Nephron (organoid): ENCODE results near the gene CERS6.
A peak's percentile ranks its signal among the peaks of the same experiment; 100 is the strongest.

Experiments used
- H3K27ac Mint-ChIP-seq, 3 experiments: 2 replicates each; pipeline ENCODE4 v1.8.0; 2020; ENCODE audit warnings: mixed read lengths in 3 of 3, mild to moderate bottlenecking in 2 of 3, moderate library complexity in 1 of 3
- H3K27me3 Mint-ChIP-seq: 2 replicates; pipeline ENCODE4 v1.8.0; 2021; ENCODE audit warnings: low read depth, mild to moderate bottlenecking, moderate library complexity, mixed read lengths
- H3K36me3 Mint-ChIP-seq: 2 replicates; pipeline ENCODE4 v1.8.0; 2020; ENCODE audit warnings: low read depth, mixed read lengths
- H3K4me1 Mint-ChIP-seq: 2 replicates; pipeline ENCODE4 v1.8.0; 2020; ENCODE audit warnings: mixed read lengths
- H3K4me3 Mint-ChIP-seq, 3 experiments: 2 replicates each; pipeline ENCODE4 v1.8.0; 2020; ENCODE audit warnings: mild to moderate bottlenecking in 3 of 3, mixed read lengths in 3 of 3, moderate library complexity in 2 of 3
- H3K9me3 Mint-ChIP-seq: 2 replicates; pipeline ENCODE4 v1.8.0; 2020; ENCODE audit warnings: mixed read lengths
- TF ChIP-seq, protein P1 (sequence below), 3 experiments: fragments of 200-600 bp; sonication (generic); IDR thresholded peaks; one replicate each; pipeline ENCODE4 v1.5.0; 2021; ENCODE audit warnings: antibody characterized with exemption in 3 of 3; ENCODE audit not compliant: unreplicated experiment in 3 of 3

Gene CERS6

DNA sequence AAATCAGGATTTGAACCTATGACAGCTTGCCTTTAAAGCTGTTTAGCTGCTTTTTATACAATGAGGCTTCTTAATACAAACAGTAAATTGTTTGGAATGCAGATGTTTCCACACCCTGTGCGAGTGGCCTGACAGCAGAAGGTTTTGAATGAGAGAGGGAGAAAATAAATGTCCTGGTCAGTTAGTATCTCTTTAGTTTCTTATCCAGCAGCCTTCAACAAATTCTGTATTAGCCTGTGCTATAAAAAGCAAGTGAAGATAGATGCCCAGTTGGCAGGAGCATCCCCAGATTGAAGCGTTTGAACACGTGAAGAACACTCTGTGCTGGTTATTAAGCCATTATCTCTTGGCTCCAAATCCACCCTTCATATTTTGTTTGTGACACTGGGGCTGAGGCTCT, 70.6 kb downstream of the CERS6 start:
- Mint-ChIP-seq H3K36me3 (no peaks in the 10 kb centered on the region), H3K4me3 (no peak overlapping the region), H3K27ac (no peak overlapping the region), H3K4me1 (peaks cover 77% of the 10 kb centered on the region), H3K27me3 (no peaks in the 10 kb centered on the region), H3K9me3 (no peaks in the 10 kb centered on the region)
- TF ChIP-seq, protein P1, sequence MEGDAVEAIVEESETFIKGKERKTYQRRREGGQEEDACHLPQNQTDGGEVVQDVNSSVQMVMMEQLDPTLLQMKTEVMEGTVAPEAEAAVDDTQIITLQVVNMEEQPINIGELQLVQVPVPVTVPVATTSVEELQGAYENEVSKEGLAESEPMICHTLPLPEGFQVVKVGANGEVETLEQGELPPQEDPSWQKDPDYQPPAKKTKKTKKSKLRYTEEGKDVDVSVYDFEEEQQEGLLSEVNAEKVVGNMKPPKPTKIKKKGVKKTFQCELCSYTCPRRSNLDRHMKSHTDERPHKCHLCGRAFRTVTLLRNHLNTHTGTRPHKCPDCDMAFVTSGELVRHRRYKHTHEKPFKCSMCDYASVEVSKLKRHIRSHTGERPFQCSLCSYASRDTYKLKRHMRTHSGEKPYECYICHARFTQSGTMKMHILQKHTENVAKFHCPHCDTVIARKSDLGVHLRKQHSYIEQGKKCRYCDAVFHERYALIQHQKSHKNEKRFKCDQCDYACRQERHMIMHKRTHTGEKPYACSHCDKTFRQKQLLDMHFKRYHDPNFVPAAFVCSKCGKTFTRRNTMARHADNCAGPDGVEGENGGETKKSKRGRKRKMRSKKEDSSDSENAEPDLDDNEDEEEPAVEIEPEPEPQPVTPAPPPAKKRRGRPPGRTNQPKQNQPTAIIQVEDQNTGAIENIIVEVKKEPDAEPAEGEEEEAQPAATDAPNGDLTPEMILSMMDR (IDR thresholded peaks at IDR 0.05; ENCODE audit: unreplicated experiment in 3 of 3) = no peak

DNA sequence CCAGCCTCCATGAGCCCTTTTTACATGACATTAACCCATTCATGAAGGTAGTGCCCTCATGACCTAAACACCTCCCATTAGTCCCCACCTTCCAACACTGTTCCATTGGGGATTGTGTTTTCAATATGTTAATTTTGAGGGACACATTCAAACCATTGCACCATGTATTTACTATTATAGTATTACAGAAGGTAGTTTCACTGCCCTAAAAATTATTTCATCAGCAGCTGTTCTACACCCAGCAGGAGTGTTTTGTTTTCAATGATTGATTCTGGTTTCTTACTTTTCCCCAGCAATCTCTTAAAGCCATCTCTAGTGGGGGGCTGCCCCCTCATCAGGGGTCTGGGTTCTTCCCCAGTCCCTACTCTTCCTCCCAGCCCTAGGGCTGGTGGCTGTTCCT, 71.9 kb downstream of the CERS6 start:
- TF ChIP-seq, protein P1 (IDR thresholded peaks at IDR 0.05; ENCODE audit: unreplicated experiment in 3 of 3) = no peak
- H3K4me3 Mint-ChIP-seq = no peak overlapping the region
- no peak overlapping the region for H3K27ac Mint-ChIP-seq
- peaks cover 1% of the 10 kb centered on the region for H3K36me3 Mint-ChIP-seq
- peaks cover 69% of the 10 kb centered on the region for H3K4me1 Mint-ChIP-seq
- peaks cover under 1% of the 10 kb centered on the region for H3K9me3 Mint-ChIP-seq
- no peaks in the 10 kb centered on the region for H3K27me3 Mint-ChIP-seq

DNA sequence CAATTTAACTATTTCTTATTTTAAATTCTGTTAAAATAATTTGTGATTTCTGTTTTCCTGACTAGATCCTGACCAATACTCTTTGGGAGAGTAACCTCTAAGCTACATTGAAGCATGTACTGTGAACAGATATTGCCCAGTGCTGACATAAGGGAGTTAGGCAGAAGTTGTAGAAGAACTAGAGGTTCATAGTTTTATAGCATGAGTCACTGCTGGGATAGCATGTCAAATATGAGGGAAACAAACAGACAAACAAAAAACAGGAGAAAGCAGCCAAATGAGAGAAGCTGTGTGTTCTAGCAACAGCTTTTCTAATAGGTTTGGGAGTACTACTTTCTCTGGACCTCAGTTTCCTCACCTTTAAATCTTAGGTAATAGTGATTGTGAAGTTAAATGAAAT, 72.4 kb downstream of the CERS6 start:
- TF ChIP-seq, protein P1 (IDR thresholded peaks at IDR 0.05; ENCODE audit: unreplicated experiment in 3 of 3) = no peak
- Mint-ChIP-seq H3K27ac (no peak overlapping the region), H3K36me3 (peaks cover 6% of the 10 kb centered on the region), H3K9me3 (peaks cover 3% of the 10 kb centered on the region), H3K27me3 (no peaks in the 10 kb centered on the region), H3K4me1 (peaks cover 65% of the 10 kb centered on the region), H3K4me3 (no peak overlapping the region)

DNA sequence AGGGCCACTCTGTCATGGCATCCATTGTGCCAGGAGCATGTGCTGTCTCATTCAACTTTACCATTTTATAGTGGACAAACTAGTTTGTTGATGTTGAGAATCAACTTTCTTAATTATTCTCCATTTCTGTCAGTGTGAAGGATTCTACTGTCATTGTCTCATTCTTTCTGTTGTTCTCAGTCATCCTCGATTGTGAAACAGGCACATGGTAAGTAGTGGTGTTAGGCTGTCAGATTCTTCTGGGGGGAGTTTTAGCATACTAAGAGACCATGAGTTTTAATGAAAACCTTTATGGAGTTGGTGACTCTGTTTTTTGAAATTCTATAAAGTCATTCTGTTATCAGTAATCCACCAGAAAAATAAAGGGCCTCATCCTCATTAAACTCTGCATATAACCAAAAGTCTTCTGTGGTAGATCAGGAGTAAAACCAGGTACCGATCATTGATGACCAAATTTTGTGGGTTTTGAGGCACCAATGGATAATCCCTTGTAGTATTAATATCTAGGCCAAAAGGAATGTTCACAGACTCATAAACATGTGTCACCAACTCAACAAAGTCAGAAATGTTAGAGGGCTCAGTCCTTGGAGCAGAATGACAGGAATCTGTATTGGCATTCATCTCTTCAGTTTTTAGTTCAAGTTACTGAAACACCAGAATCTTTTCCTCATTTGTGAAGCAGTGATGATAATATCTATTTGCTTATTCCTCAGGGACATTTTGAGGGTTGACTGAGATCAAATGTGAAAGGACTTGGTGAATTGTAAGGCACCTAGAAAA, 73.2 kb downstream of the CERS6 start:
- Mint-ChIP-seq H3K27ac (peak overlapping the region in 2 of 3 experiments; percentile 36 to 79), H3K27me3 (no peaks in the 10 kb centered on the region), H3K4me1 (peaks cover 57% of the 10 kb centered on the region), H3K9me3 (peaks cover 3% of the 10 kb centered on the region), H3K4me3 (no peak overlapping the region), H3K36me3 (peaks cover 14% of the 10 kb centered on the region)
- TF ChIP-seq, protein P1 (IDR thresholded peaks at IDR 0.05; ENCODE audit: unreplicated experiment in 3 of 3) = no peak

DNA sequence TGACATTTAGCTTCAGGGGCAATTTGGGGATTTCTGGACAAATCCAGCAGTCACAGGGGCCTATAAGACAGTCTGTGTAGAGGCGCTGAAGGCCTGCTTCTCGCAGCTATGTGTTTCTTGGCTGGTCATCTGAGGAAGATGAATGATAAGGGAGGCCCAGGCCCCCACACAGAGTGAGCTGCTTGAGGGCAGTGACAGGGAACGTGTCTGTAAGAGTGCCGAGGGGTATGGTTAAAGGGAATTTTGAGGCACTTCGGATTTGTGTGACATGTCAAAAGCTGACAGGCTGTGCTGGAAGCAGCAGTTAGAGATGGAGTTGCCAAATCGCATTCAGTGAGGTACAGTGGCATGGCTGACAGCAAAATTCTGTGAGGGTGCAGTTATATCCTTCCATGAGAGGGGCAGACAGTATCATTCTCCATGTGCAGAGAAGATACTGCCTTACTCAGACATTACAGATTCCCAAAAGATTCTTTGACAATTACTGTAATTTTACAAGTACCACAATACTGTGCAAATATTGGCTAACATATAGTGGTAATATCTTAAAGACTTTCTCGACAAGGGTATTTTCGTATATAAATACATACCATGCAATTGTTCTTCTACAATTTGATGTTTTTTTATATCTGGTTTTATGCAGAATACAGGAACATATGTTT, 74.0 kb downstream of the CERS6 start:
- no peaks in the 10 kb centered on the region for H3K27me3 Mint-ChIP-seq
- peak overlapping the region; percentile 36 to 90 (median 79) for H3K27ac Mint-ChIP-seq
- peaks cover 49% of the 10 kb centered on the region for H3K4me1 Mint-ChIP-seq
- H3K4me3 Mint-ChIP-seq = no peak overlapping the region
- TF ChIP-seq, protein P1 (IDR thresholded peaks at IDR 0.05; ENCODE audit: unreplicated experiment in 3 of 3) = no peak
- peaks cover 18% of the 10 kb centered on the region for H3K36me3 Mint-ChIP-seq
- H3K9me3 Mint-ChIP-seq = peaks cover 3% of the 10 kb centered on the region
